K562 (cell line): ENCODE results near the gene LRRC10B. TPM values are rescaled to one million over a fixed set of nuclear protein-coding genes. Genes with fewer than 3 reads are reported as not detected.

ENCODE experiments used
- MTF1 ChIP-seq: fragments of 250-450 bp; sonication (Bioruptor Pico); IDR thresholded peaks from 2 replicates; pipeline ENCODE4 v1.9.0; 2021; ENCODE audit warnings: moderate library complexity, mild to moderate bottlenecking, inconsistent platforms, borderline replicate concordance
- RB1 ChIP-seq: fragments of 450-650 bp; IDR thresholded peaks from 2 replicates; pipeline ENCODE4 v1.6.1; 2017; ENCODE audit warnings: low read depth, mild to moderate bottlenecking
- SMARCA4 ChIP-seq: fragments of 450-650 bp; IDR thresholded peaks from 2 replicates; pipeline ENCODE4 v1.6.1; 2016
- polyA plus RNA-seq, 8 experiments: library from polyadenylated mRNA; depleted of rRNA in 4 of 8; stranded (reverse) in 5 of 8; unstranded in 3 of 8; fragments of >200 nt; fragmentation: Nextera tagmentation in 2 of 8; fragmentation: Illumina TruSeq in 1 of 8; extraction: Ambion mirVana in 2 of 8; extraction: Trizol in 1 of 8; gene quantifications; 2 replicates each; pipeline versions ENCODE4 v1.2.1 to v1.2.3, GENCODE V29; 2011 to 2014; ENCODE audit warnings: inconsistent platforms in 1 of 8, missing spikeins in 1 of 8
- total RNA-seq, 7 experiments: library from RNA; depleted of rRNA in 6 of 7; stranded (reverse); fragments of >200 nt in 6 of 7; fragmentation: Illumina TruSeq in 2 of 7; extraction: Trizol in 2 of 7; gene quantifications; 2 replicates each; pipeline versions ENCODE4 v1.2.1 to v1.2.3, GENCODE V29; 2011 to 2021; ENCODE audit warnings: low replicate concordance in 1 of 7
- TF ChIP-seq, protein P1 (sequence below): fragments of 250-450 bp; sonication (Bioruptor Pico); IDR thresholded peaks from 2 replicates; pipeline ENCODE4 v1.8.0; 2022; ENCODE audit warnings: moderate library complexity, mild to moderate bottlenecking, inconsistent platforms
- TF ChIP-seq, protein P2 (sequence below): sonication (generic); formaldehyde crosslinking; IDR thresholded peaks from 2 replicates; pipeline ENCODE4 v1.8.1; 2023; ENCODE audit warnings: missing genetic modification reagents, mild to moderate bottlenecking, borderline replicate concordance
- TF ChIP-seq, protein P3 (sequence below): fragments of 450-650 bp; IDR thresholded peaks from 2 replicates; pipeline ENCODE4 v1.7.1; 2018; ENCODE audit warnings: mild to moderate bottlenecking, low read depth; ENCODE audit not compliant: partially characterized antibody
- TF ChIP-seq, protein P4 (sequence below), 2 experiments: fragments of 450-650 bp; IDR thresholded peaks; 2 replicates each; pipeline ENCODE4 v1.6.1; 2018; ENCODE audit warnings: mild to moderate bottlenecking in 2 of 2, low read depth in 1 of 2; ENCODE audit not compliant: partially characterized antibody in 2 of 2

Gene LRRC10B
- total and polyA plus RNA-seq, 9 of the 15 experiments (the other 6 are each of a cell fraction or from before 2014, with no cell fraction given), result 0.11 TPM; not detected in 8

DNA sequence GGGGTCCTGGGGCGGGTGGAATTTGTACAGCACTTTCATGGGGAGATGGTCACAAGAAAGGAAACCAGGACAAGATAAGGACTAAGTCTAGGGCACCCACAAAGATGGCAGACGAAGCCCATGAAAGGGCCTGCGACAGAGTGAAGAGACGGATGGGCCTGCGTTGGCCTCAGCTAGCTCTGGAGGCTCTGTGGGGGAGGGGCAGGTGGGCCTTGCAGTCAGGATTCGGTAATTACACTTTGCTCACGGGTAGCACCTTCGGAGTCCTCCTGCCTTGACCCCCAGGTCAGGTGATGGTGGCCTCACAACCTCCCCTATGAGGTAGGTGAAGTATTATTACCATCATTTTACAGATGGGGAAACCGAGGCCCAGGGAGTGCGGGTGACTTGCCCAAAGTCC is 7.1 kb downstream of the LRRC10B start (continued):
- TF ChIP-seq, protein P1, sequence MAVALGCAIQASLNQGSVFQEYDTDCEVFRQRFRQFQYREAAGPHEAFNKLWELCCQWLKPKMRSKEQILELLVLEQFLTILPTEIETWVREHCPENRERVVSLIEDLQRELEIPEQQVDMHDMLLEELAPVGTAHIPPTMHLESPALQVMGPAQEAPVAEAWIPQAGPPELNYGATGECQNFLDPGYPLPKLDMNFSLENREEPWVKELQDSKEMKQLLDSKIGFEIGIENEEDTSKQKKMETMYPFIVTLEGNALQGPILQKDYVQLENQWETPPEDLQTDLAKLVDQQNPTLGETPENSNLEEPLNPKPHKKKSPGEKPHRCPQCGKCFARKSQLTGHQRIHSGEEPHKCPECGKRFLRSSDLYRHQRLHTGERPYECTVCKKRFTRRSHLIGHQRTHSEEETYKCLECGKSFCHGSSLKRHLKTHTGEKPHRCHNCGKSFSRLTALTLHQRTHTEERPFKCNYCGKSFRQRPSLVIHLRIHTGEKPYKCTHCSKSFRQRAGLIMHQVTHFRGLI (CRISPR knock-in tag), result no peak
- no peak for TF ChIP-seq MTF1 (CRISPR knock-in tag)
- TF ChIP-seq SMARCA4, result no peak
- TF ChIP-seq RB1, result no peak
- TF ChIP-seq, protein P2, sequence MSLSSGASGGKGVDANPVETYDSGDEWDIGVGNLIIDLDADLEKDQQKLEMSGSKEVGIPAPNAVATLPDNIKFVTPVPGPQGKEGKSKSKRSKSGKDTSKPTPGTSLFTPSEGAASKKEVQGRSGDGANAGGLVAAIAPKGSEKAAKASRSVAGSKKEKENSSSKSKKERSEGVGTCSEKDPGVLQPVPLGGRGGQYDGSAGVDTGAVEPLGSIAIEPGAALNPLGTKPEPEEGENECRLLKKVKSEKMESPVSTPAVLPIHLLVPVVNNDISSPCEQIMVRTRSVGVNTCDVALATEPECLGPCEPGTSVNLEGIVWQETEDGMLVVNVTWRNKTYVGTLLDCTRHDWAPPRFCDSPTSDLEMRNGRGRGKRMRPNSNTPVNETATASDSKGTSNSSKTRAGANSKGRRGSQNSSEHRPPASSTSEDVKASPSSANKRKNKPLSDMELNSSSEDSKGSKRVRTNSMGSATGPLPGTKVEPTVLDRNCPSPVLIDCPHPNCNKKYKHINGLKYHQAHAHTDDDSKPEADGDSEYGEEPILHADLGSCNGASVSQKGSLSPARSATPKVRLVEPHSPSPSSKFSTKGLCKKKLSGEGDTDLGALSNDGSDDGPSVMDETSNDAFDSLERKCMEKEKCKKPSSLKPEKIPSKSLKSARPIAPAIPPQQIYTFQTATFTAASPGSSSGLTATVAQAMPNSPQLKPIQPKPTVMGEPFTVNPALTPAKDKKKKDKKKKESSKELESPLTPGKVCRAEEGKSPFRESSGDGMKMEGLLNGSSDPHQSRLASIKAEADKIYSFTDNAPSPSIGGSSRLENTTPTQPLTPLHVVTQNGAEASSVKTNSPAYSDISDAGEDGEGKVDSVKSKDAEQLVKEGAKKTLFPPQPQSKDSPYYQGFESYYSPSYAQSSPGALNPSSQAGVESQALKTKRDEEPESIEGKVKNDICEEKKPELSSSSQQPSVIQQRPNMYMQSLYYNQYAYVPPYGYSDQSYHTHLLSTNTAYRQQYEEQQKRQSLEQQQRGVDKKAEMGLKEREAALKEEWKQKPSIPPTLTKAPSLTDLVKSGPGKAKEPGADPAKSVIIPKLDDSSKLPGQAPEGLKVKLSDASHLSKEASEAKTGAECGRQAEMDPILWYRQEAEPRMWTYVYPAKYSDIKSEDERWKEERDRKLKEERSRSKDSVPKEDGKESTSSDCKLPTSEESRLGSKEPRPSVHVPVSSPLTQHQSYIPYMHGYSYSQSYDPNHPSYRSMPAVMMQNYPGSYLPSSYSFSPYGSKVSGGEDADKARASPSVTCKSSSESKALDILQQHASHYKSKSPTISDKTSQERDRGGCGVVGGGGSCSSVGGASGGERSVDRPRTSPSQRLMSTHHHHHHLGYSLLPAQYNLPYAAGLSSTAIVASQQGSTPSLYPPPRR (CRISPR knock-in tag), result no peak
- TF ChIP-seq, protein P3, sequence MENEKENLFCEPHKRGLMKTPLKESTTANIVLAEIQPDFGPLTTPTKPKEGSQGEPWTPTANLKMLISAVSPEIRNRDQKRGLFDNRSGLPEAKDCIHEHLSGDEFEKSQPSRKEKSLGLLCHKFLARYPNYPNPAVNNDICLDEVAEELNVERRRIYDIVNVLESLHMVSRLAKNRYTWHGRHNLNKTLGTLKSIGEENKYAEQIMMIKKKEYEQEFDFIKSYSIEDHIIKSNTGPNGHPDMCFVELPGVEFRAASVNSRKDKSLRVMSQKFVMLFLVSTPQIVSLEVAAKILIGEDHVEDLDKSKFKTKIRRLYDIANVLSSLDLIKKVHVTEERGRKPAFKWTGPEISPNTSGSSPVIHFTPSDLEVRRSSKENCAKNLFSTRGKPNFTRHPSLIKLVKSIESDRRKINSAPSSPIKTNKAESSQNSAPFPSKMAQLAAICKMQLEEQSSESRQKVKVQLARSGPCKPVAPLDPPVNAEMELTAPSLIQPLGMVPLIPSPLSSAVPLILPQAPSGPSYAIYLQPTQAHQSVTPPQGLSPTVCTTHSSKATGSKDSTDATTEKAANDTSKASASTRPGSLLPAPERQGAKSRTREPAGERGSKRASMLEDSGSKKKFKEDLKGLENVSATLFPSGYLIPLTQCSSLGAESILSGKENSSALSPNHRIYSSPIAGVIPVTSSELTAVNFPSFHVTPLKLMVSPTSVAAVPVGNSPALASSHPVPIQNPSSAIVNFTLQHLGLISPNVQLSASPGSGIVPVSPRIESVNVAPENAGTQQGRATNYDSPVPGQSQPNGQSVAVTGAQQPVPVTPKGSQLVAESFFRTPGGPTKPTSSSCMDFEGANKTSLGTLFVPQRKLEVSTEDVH, result no peak
- TF ChIP-seq, protein P4, sequence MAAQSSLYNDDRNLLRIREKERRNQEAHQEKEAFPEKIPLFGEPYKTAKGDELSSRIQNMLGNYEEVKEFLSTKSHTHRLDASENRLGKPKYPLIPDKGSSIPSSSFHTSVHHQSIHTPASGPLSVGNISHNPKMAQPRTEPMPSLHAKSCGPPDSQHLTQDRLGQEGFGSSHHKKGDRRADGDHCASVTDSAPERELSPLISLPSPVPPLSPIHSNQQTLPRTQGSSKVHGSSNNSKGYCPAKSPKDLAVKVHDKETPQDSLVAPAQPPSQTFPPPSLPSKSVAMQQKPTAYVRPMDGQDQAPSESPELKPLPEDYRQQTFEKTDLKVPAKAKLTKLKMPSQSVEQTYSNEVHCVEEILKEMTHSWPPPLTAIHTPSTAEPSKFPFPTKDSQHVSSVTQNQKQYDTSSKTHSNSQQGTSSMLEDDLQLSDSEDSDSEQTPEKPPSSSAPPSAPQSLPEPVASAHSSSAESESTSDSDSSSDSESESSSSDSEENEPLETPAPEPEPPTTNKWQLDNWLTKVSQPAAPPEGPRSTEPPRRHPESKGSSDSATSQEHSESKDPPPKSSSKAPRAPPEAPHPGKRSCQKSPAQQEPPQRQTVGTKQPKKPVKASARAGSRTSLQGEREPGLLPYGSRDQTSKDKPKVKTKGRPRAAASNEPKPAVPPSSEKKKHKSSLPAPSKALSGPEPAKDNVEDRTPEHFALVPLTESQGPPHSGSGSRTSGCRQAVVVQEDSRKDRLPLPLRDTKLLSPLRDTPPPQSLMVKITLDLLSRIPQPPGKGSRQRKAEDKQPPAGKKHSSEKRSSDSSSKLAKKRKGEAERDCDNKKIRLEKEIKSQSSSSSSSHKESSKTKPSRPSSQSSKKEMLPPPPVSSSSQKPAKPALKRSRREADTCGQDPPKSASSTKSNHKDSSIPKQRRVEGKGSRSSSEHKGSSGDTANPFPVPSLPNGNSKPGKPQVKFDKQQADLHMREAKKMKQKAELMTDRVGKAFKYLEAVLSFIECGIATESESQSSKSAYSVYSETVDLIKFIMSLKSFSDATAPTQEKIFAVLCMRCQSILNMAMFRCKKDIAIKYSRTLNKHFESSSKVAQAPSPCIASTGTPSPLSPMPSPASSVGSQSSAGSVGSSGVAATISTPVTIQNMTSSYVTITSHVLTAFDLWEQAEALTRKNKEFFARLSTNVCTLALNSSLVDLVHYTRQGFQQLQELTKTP (IDR thresholded peaks at IDR 0.05; ENCODE audit: low read depth in 1 of 2, partially characterized antibody in 2 of 2), result no peak
